PC-3 (cell line): ENCODE results near the gene ACTG2. TPM values are rescaled to one million over a fixed set of nuclear protein-coding genes. Genes with fewer than 3 reads are reported as not detected.

Experiments used
- ATAC-seq: fragments of 200-7000 bp; cut with Tn5 transposase; 2 replicates; pipeline ENCODE4 v1.9.1; 2020; ENCODE audit warnings: mild to moderate bottlenecking, moderate library complexity
- BruUV-seq: library from RNA; stranded (reverse); fragments of 400-500 nt; replicated peaks from 2 replicates; lab custom pipeline; 2021; lab: Mats Ljungman, UMichigan
- CTCF ChIA-PET: fragments of 300-600 bp; sonication (Branson Sonifier 250); formaldehyde crosslinking; loops from one replicate; lab custom pipeline; 2022; ENCODE audit warnings: antibody characterized with exemption; lab: Charles Lee
- POLR2A ChIA-PET: fragments of 300-600 bp; sonication (Branson Sonifier 250); formaldehyde crosslinking; loops from one replicate; lab custom pipeline; 2022; ENCODE audit warnings: antibody characterized with exemption; ENCODE audit not compliant: unreplicated experiment; lab: Charles Lee
- DNase-seq: peaks from one replicate; pipeline ENCODE4 v3.0.0-alpha.2; 2015
- H2AFZ ChIP-seq: fragments of 300-600 bp; sonication (generic); 2 replicates; pipeline ENCODE4 v1.6.0; 2016; ENCODE audit warnings: antibody characterized with exemption, low read length
- H3F3A ChIP-seq: fragments of 300-600 bp; sonication (generic); one replicate; pipeline ENCODE4 v1.6.0; 2017; ENCODE audit warnings: antibody characterized with exemption, low read length, control low read depth, mild to moderate bottlenecking; ENCODE audit not compliant: unreplicated experiment
- H3K27ac ChIP-seq: fragments of 300-600 bp; sonication (generic); 2 replicates; pipeline ENCODE4 v1.5.1; 2016; ENCODE audit warnings: mild to moderate bottlenecking, low read length
- H3K27me3 ChIP-seq: fragments of 300-600 bp; sonication (generic); 2 replicates; pipeline ENCODE4 v1.6.1; 2016; ENCODE audit warnings: low read length, mixed read lengths
- H3K36me3 ChIP-seq: fragments of 300-600 bp; sonication (generic); 2 replicates; pipeline ENCODE4 v1.6.1; 2016; ENCODE audit warnings: low read depth, mixed run types, low read length, mixed read lengths
- H3K4me1 ChIP-seq: fragments of 300-600 bp; sonication (generic); 2 replicates; pipeline ENCODE4 v1.5.1; 2016; ENCODE audit warnings: low read length; ENCODE audit not compliant: insufficient read depth
- H3K4me2 ChIP-seq: fragments of 300-600 bp; sonication (generic); 2 replicates; pipeline ENCODE4 v1.6.0; 2016; ENCODE audit warnings: low read length
- H3K4me3 ChIP-seq: fragments of 300-600 bp; sonication (generic); 2 replicates; pipeline ENCODE4 v1.5.1; 2016; ENCODE audit warnings: mild to moderate bottlenecking, low read length, mixed read lengths
- H3K79me2 ChIP-seq: fragments of 300-600 bp; sonication (generic); 2 replicates; pipeline ENCODE4 v1.6.1; 2017; ENCODE audit warnings: low read length, mixed read lengths
- H3K9ac ChIP-seq: fragments of 300-600 bp; sonication (generic); 2 replicates; pipeline ENCODE4 v1.6.0; 2016; ENCODE audit warnings: mild to moderate bottlenecking, low read length
- H3K9me2 ChIP-seq: fragments of 300-600 bp; sonication (generic); replicated peaks from 2 replicates; pipeline ENCODE4 v1.6.1; 2016; ENCODE audit warnings: mixed run types, low read length, mixed read lengths
- H3K9me3 ChIP-seq: fragments of 300-600 bp; sonication (generic); 2 replicates; pipeline ENCODE4 v1.6.1; 2016; ENCODE audit warnings: low read length, mixed read lengths
- H4K20me1 ChIP-seq: fragments of 300-600 bp; sonication (generic); 2 replicates; pipeline ENCODE4 v1.6.1; 2016; ENCODE audit warnings: low read length, mixed read lengths
- EZH2 ChIP-seq: fragments of 300-600 bp; sonication (generic); IDR thresholded peaks from one replicate; pipeline ENCODE4 v1.6.1; 2017; ENCODE audit warnings: antibody characterized with exemption, mild to moderate bottlenecking, low read length; ENCODE audit not compliant: unreplicated experiment
- EZH2phosphoT487 ChIP-seq: fragments of 300-600 bp; sonication (generic); IDR thresholded peaks from 2 replicates; pipeline ENCODE4 v1.6.1; 2018; ENCODE audit warnings: mild to moderate bottlenecking, antibody characterized with exemption, low read length, borderline replicate concordance
- intact Hi-C: fragments of 100-400 bp; cut with micrococcal nuclease; formaldehyde crosslinking; loops from 2 replicates; pipeline ENCODE4 v1.9.0; 2023
- total RNA-seq: library from RNA; depleted of rRNA; stranded (reverse); fragments of >200 nt; gene quantifications from 2 replicates; pipeline ENCODE4 v1.2.3, GENCODE V29; 2014
- TF ChIP-seq, protein P1 (sequence below): fragments of 300-600 bp; sonication (generic); conservative IDR thresholded peaks from 2 replicates; pipeline ENCODE4 v1.5.1; 2017; ENCODE audit warnings: antibody characterized with exemption, low read depth, mild to moderate bottlenecking, low read length

ACTG2 gene
- total RNA-seq, 1 experiment from 2014 or later = 3.8 TPM

DNA sequence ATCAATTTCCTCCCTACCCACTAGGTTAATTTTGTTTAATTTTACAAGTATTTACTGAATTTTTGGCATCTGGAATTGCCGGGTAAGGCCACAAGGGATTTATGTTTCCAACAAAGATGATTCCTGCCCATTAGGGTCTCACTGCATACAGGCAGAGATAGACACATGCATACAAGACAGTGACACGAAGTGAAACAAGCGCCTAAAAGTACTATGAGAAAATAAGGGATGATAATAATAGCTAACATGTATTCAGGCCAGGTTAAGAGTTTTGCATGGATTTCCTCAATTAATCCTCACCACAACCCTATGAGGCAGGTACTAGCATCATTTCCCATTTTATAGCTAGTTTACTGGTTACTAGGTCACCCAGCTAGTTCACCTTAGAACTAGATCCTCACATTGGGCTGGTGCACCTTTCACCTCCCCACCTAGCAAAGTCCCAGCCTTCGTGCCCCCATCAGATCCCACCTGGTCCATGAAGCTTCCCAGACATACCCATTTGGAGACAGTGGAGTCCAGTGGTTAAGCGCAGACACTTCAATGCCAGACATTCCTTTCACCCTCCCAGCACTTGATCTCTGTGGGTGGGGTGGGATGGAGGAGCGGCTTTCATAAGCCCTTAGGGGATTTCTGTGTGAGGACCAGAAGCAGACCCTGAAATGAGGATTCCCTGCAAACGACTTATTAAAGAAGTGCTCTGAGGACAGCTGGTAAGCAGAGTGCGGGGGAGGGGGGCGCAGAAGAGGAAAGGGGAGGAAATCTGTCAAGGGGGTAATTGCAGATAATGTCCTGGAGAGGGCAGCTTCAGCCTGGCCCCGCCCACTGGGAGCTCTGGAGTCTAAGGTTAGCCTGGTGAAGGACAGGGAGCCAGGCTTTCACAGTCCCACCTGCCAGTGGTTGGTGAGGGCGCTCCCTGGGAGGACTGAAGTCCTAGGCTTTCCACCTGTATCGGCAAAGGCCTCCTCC lies 28.1 kb downstream of the ACTG2 start:
- Histone ChIP-seq H2AFZ (no peak overlapping the region), H3K36me3 (no peaks in the 10 kb centered on the region), H3F3A (no peaks in the 10 kb centered on the region), H3K27me3 (no peaks in the 10 kb centered on the region), H3K9me2 (no peaks in the 10 kb centered on the region), H3K4me2 (no peak overlapping the region), H3K79me2 (no peaks in the 10 kb centered on the region), H4K20me1 (no peaks in the 10 kb centered on the region), H3K4me3 (no peak overlapping the region), H3K4me1 (peaks cover 13% of the 10 kb centered on the region), H3K27ac (no peak overlapping the region), H3K9me3 (no peaks in the 10 kb centered on the region), H3K9ac (no peak overlapping the region)
- no TSS peak for BruUV-seq
- CTCF ChIA-PET = no interaction called here
- POLR2A ChIA-PET = no interaction called here
- intact Hi-C loops = no loop called here
- TF ChIP-seq, protein P1, sequence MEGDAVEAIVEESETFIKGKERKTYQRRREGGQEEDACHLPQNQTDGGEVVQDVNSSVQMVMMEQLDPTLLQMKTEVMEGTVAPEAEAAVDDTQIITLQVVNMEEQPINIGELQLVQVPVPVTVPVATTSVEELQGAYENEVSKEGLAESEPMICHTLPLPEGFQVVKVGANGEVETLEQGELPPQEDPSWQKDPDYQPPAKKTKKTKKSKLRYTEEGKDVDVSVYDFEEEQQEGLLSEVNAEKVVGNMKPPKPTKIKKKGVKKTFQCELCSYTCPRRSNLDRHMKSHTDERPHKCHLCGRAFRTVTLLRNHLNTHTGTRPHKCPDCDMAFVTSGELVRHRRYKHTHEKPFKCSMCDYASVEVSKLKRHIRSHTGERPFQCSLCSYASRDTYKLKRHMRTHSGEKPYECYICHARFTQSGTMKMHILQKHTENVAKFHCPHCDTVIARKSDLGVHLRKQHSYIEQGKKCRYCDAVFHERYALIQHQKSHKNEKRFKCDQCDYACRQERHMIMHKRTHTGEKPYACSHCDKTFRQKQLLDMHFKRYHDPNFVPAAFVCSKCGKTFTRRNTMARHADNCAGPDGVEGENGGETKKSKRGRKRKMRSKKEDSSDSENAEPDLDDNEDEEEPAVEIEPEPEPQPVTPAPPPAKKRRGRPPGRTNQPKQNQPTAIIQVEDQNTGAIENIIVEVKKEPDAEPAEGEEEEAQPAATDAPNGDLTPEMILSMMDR = peak; percentile 36; the same call in 1 of the 2 replicates
- no peak for TF ChIP-seq EZH2
- ATAC-seq (0 out of 2 replicates have a peak, but pooled peaks have one; percentile 13), DNase-seq (no peak)

DNA sequence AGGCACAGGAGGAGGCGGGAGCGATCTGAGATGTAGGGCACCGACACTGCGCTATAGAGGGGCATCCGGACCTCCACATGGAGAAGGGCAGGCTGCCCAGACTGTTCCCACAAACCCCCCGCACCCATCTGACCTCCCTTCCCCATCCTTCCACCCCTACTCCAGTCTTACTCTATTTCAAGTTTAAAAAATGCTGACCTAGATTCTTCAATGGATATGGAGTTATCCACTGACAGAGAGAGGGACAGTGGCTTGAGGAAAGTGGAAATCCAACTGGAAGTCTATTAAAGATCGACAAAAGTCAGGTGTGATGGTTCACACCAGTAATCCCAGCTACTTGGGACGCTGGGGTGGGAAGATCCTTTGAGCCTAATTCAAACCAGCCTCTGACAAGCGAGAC lies 28.8 kb downstream of the ACTG2 start:
- ChIA-PET POLR2A (no interaction called here), CTCF (no interaction called here)
- no peaks in the 10 kb centered on the region for H3K9me2 ChIP-seq
- no peaks in the 10 kb centered on the region for H3K27me3 ChIP-seq
- no peak for TF ChIP-seq EZH2
- TF ChIP-seq, protein P1 = no peak
- no peak for TF ChIP-seq EZH2phosphoT487
- ATAC-seq = no peak
- H3K4me3 ChIP-seq = no peak overlapping the region
- no peaks in the 10 kb centered on the region for H3K36me3 ChIP-seq
- no peak overlapping the region for H2AFZ ChIP-seq
- H3K27ac ChIP-seq = no peak overlapping the region
- no peaks in the 10 kb centered on the region for H4K20me1 ChIP-seq
- H3F3A ChIP-seq = no peaks in the 10 kb centered on the region
- H3K4me1 ChIP-seq = peaks cover 18% of the 10 kb centered on the region
- DNase-seq = no peak
- H3K79me2 ChIP-seq = no peaks in the 10 kb centered on the region
- intact Hi-C loops = no loop called here
- H3K4me2 ChIP-seq = no peak overlapping the region
- H3K9ac ChIP-seq = no peak overlapping the region
- no TSS peak for BruUV-seq
- no peaks in the 10 kb centered on the region for H3K9me3 ChIP-seq

DNA sequence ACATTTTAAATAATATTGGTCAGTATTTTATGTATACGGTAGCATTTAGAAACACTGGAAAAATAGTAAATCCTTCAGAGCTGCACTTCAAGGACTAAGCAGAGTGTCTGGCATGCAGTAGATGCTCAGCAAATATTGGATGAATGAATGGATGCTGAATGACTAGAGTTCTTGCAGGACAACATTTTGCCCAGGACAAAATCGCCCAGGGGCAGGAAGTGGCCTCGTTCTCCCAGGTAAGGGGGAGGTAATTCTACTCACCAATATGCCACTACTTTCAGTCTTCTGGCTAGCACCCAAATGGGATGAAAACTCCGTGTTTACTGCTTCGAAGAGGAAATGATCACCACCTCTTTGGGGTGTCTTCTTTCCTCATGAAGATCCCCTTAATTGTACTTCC lies 29.9 kb downstream of the ACTG2 start:
- Histone ChIP-seq H3K9me2 (no peaks in the 10 kb centered on the region), H3F3A (no peaks in the 10 kb centered on the region), H4K20me1 (no peaks in the 10 kb centered on the region), H3K4me2 (peak overlapping the region; percentile 22; the same call in 1 of the 2 replicates), H3K9ac (no peak overlapping the region), H2AFZ (peak overlapping the region; percentile 33), H3K4me3 (no peak overlapping the region), H3K9me3 (no peaks in the 10 kb centered on the region), H3K79me2 (peaks cover 10% of the 10 kb centered on the region), H3K27ac (no peak overlapping the region), H3K27me3 (no peaks in the 10 kb centered on the region), H3K4me1 (peaks cover 19% of the 10 kb centered on the region), H3K36me3 (no peaks in the 10 kb centered on the region)
- POLR2A ChIA-PET = no interaction called here
- no TSS peak for BruUV-seq
- TF ChIP-seq, protein P1 = no peak
- no peak for TF ChIP-seq EZH2phosphoT487
- TF ChIP-seq EZH2 = no peak
- intact Hi-C loops = no loop called here
- DNase-seq (peak; percentile 63), ATAC-seq (no peak)
- CTCF ChIA-PET = no interaction called here
